Mesothelial cell of epicardium (in vitro differentiated cells): Measurements from ENCODE around the gene MGMT. TPM values are rescaled to one million over a fixed set of nuclear protein-coding genes. Genes with fewer than 3 reads are reported as not detected.
A peak's percentile ranks its signal among the peaks of the same experiment; 100 is the strongest.

ENCODE experiments used
- DNase-seq, 2 experiments: peaks; one replicate each; pipeline ENCODE4 v3.0.0; 2021; ENCODE audit warnings: low spot score in 2 of 2; ENCODE audit not compliant: unreplicated experiment in 2 of 2
- H3K27ac Mint-ChIP-seq: 2 replicates; pipeline ENCODE4 v1.8.0; 2021; ENCODE audit warnings: mixed read lengths
- H3K27me3 Mint-ChIP-seq: 2 replicates; pipeline ENCODE4 v1.8.0; 2021; ENCODE audit warnings: low read depth, mixed read lengths
- H3K36me3 Mint-ChIP-seq: 2 replicates; pipeline ENCODE4 v1.8.0; 2021; ENCODE audit warnings: mixed read lengths
- H3K4me1 Mint-ChIP-seq: 2 replicates; pipeline ENCODE4 v1.8.0; 2021; ENCODE audit warnings: mixed read lengths
- H3K4me3 Mint-ChIP-seq: 2 replicates; pipeline ENCODE4 v1.8.0; 2021; ENCODE audit warnings: mild to moderate bottlenecking, moderate library complexity, mixed read lengths
- H3K9me3 Mint-ChIP-seq: 2 replicates; pipeline ENCODE4 v1.8.0; 2021; ENCODE audit warnings: mixed read lengths
- total RNA-seq: library from RNA; stranded (reverse); gene quantifications from 3 replicates; pipeline ENCODE4 v1.2.1, GENCODE V29; 2021
- TF ChIP-seq, protein P1 (sequence below): fragments of 200-600 bp; sonication (generic); IDR thresholded peaks from one replicate; pipeline ENCODE4 v1.5.0; 2021; ENCODE audit warnings: antibody characterized with exemption; ENCODE audit not compliant: unreplicated experiment

Gene MGMT
- total RNA-seq, 1 donor from 2014 or later, result 35.7 TPM

DNA sequence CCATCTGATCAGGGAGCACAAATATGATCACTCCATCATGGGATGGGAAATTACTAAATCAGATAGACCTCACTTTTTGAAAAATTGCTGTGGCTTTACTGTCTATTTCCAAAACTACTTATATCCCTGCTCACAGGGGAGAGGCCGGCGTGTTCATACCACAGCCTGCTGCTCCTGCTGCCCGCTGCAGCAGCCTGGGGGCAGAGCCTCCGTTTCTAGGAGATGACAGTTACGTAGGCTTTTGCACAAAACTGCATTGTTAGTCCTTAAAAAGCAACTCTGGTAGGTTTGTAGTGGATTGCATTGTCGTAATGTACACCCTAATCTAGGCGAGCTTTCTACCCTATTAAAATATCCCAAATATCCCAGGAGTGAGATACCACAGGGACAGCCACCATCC, 293.4 kb downstream of the MGMT start:
- no peaks in the 10 kb centered on the region for H3K27me3 Mint-ChIP-seq
- peak in 1 of 2 experiments; percentile 19 for DNase-seq
- H3K9me3 Mint-ChIP-seq, result no peaks in the 10 kb centered on the region

DNA sequence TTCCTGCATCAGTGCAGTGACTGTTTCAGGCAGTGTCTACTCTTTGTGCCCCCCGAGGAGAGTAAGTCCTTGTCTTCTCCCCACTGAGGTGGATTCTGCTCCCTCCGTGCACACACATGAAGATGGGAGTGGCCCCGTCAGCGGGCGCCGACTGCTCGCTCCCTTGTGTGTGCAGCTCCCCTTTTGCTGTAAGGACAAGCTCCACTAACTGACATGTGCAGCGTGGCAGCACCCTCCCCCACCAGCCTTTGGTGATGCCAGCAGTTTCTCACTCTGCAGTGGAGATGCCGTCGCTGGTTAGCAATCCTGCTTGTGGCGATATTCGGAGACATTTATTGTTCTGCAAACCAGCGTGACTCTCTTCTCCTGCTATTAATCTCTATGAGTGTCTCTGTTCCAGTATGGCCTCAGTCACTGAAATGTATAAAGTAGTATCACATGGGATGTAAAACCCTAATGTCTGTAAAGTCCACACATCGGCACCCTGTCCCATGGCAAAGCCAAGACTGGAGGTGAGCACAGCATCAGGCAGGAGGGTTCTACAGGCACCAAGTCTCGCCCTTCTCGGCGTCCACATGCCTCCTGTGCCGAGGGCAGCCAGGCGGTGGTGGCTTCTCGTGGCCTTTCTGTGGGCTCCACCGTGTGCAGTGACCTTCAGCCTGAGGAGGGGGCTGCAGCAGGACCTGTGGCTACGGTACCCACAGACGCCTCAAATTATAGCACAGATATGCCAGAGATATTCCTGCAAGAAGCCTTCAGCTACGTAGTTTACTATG, 294.3 kb downstream of the MGMT start:
- Mint-ChIP-seq H3K27me3 (no peaks in the 10 kb centered on the region), H3K27ac (no peak overlapping the region), H3K36me3 (peaks cover 3% of the 10 kb centered on the region), H3K9me3 (no peaks in the 10 kb centered on the region), H3K4me3 (no peak overlapping the region), H3K4me1 (no peaks in the 10 kb centered on the region)
- TF ChIP-seq, protein P1, sequence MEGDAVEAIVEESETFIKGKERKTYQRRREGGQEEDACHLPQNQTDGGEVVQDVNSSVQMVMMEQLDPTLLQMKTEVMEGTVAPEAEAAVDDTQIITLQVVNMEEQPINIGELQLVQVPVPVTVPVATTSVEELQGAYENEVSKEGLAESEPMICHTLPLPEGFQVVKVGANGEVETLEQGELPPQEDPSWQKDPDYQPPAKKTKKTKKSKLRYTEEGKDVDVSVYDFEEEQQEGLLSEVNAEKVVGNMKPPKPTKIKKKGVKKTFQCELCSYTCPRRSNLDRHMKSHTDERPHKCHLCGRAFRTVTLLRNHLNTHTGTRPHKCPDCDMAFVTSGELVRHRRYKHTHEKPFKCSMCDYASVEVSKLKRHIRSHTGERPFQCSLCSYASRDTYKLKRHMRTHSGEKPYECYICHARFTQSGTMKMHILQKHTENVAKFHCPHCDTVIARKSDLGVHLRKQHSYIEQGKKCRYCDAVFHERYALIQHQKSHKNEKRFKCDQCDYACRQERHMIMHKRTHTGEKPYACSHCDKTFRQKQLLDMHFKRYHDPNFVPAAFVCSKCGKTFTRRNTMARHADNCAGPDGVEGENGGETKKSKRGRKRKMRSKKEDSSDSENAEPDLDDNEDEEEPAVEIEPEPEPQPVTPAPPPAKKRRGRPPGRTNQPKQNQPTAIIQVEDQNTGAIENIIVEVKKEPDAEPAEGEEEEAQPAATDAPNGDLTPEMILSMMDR, result no peak
- peak in 1 of 2 experiments; percentile 27 for DNase-seq

More for the DNA sequence above, 293.4 kb downstream of the MGMT start:
- Mint-ChIP-seq H3K36me3 (peaks cover 3% of the 10 kb centered on the region), H3K27ac (no peak overlapping the region), H3K4me3 (no peak overlapping the region), H3K4me1 (no peaks in the 10 kb centered on the region)
- TF ChIP-seq, protein P1, result no peak

GRCh38 chr10:129761981-129762956, 295.2 kb downstream of the MGMT start:
- Mint-ChIP-seq H3K9me3 (no peaks in the 10 kb centered on the region), H3K27me3 (no peaks in the 10 kb centered on the region), H3K4me3 (no peak overlapping the region), H3K27ac (no peak overlapping the region), H3K4me1 (no peaks in the 10 kb centered on the region), H3K36me3 (peaks cover 3% of the 10 kb centered on the region)
- TF ChIP-seq, protein P1, result no peak
- DNase-seq, result peak in 1 of 2 experiments; percentile 29

- Mint-ChIP-seq H3K27me3 (no peaks in the 10 kb centered on the region), H3K4me1 (no peaks in the 10 kb centered on the region)
These were observed 297.2 kb downstream of the MGMT start for GRCh38 chr10:129764011-129764900.

More at GRCh38 chr10:129764011-129764900, 297.2 kb downstream of the MGMT start:
- TF ChIP-seq, protein P1, result no peak
- Mint-ChIP-seq H3K4me3 (no peak overlapping the region), H3K9me3 (no peaks in the 10 kb centered on the region), H3K27ac (no peak overlapping the region), H3K36me3 (peaks cover 5% of the 10 kb centered on the region)
- DNase-seq, result peak; percentile 6 to 34
